ENCODE results near the gene SBF1.
A peak's percentile ranks its signal among the peaks of the same experiment; 100 is the strongest.

The SBF1 gene

GRCh38 chr22:50505776-50506610 lies 31.2 kb upstream of the SBF1 start:
- no peak for DNase-seq

DNA sequence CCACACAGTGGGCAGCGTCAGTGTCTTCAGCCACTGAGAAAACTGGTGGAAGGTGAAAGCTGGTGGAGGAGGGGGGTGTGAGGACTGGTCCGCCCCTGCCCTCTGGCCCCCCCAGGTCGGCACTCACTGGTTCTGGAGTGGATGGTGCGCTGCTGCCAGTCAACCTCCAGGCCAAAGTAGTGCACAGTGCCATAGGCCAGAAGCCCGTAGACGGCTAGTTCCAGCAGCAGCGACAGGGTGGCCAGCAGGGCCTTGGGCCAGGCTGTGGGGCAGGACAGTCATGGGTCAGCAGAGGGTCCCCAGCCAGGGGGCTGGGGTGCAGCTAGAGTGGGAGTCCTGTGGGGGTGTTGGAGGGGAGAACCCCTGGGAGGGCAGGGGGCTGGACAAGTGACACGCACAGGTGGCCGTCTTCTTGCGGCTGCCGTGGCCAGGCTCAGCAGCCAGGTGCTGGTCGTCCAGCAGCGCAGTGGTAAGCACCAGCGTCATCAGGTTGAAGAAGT lies 30.5 kb upstream of the SBF1 start:
- DNase-seq: no peak

DNA sequence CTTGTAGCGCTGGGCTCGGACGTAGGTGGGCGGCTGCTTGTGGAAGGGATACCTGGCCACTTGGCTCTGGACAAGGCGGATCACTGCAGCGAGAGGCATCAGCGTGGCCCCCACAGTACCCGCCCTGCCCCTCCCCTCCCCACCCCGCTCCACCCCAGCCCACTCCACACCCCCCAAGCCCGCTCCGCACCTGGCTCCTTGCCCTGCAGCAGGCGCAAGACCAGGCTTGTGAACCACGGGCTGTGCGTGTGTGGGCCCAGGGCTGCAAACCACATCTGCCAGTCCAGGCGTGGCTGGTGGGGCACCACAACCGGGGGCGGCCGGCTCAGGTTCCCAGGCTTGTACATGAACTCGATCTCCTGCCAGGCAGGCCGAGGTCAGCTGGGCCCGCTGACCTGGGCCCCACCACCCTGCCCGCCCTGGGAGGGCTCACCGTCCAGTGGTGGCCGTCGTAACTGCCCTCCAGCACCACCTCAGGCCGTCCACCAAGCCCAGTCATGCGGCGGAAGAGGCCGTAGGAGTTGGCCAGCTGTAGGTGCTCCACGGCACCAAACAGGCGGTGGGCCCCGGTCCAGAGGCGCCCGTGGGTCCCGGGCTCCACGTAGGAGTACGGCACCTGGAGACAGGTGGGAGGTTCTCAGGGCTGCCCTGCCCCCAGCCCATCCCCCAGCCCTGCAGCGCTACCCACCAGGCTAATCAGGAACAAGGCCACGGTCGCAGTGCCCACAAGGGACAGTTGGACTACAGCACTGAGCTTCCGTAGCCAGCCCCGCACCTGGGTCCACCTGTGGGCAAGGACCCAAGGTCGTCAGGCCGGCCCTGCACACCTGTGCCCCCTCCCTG lies 29.8 kb upstream of the SBF1 start:
- no peak for DNase-seq

- DNase-seq: no peak
These were observed 28.8 kb upstream of the SBF1 start for GRCh38 chr22:50503475-50504145.

GRCh38 chr22:50502628-50503474 lies 28.0 kb upstream of the SBF1 start:
- DNase-seq: no peak

DNA sequence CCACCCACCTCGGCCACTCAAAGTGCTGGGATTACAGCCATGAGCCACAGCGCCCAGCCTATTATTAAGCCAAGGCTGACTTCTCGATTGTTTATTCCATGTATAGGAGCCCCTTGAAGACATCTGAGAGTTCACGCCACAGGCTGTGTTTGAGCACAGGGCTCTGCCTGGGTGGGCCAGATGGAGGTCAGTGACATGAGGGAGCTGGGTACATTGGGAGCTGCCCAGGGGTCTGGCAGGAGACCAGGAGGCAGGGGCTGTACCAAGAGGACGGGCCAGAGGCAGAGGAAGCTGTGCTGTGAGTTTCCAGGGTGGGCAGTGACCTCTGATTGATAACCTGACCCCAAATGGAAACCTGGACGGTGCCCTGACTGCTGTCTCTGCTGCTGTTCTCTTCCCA lies 27.3 kb upstream of the SBF1 start:
- no peak for DNase-seq

DNA sequence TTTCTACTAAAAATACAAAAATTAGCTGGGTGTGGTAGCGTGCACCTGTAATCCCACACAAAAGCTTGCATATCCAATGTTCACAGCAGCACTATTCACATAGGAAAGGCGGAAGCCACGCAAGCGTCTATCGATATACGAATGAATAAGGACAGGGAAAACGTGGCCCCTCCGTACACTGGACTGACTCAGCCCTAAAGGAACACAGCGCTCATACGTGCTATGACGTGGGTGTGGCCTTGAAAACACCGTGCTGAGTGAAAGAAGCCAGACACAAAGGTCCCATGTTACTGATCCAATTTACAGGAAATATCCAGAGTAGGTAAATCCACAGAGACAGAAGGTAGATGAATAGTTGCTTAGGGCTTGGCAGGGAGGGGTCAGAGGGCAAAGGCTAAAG lies 25.6 kb upstream of the SBF1 start:
- DNase-seq: no peak

DNA sequence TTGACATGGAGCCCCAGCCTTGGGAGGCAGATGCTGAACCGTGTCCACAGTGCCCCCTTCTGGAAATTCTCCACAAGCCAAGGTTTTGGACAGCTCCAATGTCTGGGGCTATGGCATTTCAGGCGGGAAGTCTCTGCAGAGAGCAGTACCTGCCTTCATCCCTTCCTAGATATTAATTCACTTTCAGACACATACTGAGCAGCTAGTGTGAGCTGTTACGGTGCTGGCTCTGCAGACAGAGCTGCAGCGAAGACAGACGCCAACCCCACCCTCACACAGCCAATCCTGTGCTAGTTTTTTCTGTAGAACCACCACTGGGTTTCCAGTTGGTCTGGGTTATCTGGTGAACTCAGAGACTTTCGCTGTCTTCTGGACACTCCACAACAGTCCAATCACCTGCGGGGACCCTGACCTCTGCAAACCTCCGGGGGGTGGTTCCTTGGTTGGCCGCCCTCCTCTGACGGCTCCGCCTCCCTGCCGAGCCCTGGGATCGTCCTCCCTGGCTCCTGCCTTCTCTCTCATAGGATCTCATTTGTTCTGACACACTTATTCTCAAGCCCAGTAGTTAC lies 23.6 kb upstream of the SBF1 start:
- DNase-seq: peak; percentile 72 to 79

- no peak for DNase-seq
These were observed 22.3 kb upstream of the SBF1 start for GRCh38 chr22:50497093-50497492.

DNA sequence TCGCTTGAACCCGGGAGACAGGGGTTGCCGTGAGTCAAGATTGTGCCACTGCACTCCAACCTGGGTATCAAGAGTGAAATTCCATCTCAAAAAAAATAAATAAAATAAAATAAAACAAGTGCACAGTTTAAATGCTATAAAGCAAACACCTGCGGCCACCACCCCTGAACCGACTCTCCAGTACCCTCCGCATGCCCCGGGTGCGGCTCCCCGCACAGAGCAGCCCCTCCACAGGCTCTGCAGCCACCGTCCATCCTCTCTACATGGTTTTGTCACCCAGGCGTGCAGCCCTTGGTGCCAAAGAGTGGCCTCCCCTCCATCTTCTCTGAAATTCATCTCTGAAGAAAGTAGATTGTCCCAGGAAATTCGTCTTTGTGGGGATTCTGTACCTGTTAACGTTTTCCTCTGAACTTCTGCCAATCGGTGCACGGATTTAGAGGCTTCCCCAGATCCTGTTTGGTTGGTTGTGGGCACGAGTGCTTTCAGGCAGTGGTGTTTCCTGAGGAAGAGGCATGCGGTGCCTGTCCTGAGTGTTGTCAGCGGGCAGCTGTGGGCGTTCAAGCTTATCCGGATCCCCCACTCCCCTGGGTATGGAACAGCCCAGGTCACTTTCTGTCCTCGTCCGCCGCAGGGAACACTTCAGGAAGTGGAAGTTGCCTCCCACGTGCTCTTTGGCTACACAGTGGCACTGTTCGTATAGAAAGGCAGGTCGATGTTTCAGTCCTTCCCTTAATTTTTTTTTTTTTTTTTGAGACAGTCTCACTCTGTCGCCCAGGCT lies 15.9 kb upstream of the SBF1 start:
- DNase-seq: no peak

- DNase-seq: no peak
These were observed 14.8 kb upstream of the SBF1 start for GRCh38 chr22:50489363-50490243.

- no peak for DNase-seq
These were observed 14.1 kb upstream of the SBF1 start for GRCh38 chr22:50488886-50489285.

GRCh38 chr22:50488006-50488677 lies 13.3 kb upstream of the SBF1 start:
- no peak for DNase-seq

GRCh38 chr22:50487290-50488005 lies 12.6 kb upstream of the SBF1 start:
- no peak for DNase-seq

- DNase-seq: no peak
These were observed 11.9 kb upstream of the SBF1 start, which contains the start of gene MIOX for GRCh38 chr22:50486561-50487289. TSS of gene MIOX (plus strand) at chr22:50486859. CDS start at chr22:50486898, 39 bp downstream.

DNA sequence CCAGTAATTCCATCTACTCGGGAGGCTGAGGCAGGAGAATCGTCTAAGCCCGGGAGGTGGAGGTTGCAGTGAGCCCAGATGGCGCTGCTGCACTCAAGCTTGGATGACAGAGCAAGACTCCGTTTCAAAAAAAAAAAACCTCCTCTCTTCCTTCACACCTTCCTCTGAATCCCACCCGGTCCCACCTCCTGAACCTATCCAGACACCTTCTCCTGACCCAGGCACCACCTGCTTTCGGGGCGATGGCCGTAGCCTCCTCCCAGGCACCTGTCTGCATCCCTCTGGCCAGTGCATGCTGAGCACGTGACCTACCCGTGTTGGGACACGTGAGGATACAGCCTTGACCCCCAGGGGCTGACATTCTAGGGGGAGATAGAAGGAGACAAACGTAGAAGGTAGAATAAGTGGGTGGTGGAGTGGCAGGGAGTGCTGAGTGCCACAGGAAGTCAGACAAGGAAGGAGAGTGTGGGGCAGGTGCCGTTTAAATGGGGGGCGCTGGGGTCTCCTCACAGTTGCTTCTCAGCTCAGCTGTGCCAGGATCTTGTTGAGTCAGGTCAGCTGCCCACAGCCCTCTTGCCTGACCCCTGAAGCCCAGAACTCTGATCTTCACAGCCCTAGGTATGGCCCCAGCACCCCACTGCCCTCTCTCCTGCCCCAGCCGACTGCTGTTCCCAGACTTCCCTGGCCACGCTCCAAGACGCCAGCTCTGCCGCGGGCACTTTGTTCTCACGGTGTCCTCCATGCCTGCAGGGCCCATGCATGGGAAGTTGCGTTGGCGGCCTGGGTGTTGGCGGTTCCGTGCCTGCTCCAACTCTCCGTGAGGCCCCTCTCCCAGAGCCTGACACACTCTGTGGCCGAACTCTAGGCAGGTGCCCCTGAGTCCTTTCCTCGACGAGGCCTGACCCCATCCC lies 10.6 kb upstream of the SBF1 start:
- DNase-seq: no peak
